ENCODE data around the gene GALP. TPM values are rescaled to one million over a fixed set of nuclear protein-coding genes. Genes with fewer than 3 reads are reported as not detected.

The GALP gene
- total RNA-seq, 1 experiment from 2014 or later = not detected

DNA sequence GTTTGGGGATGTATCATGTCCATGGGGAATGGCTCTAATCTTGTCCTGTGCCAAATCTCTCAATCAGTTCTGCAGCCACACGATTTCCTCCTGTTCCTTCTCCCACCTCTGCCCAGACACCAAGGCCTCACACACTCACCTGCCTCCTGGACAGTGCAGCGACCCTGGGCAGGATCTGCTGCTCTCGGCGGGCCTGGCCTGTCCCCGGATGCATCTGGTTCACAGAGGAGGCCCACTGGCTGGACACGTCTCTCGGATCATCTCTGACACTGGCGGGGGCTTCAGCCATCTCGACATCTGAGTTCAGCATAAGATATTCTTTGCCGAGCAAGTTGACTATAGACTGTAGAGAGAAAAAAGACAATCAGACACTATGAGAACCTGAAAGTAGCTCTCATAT is 15.9 kb downstream of the GALP start:
- no peak overlapping the region for H3K27ac Mint-ChIP-seq
- H4K20me1 ChIP-seq (ENCODE audit: control insufficient read depth, insufficient read depth, insufficient read length) = no peaks in the 10 kb centered on the region
- no peak overlapping the region for H2BK12ac ChIP-seq (ENCODE audit: insufficient read length, low read depth, low read length)
- no peak overlapping the region for H2BK15ac ChIP-seq (ENCODE audit: low read depth, low read length)
- H3K79me1 ChIP-seq (ENCODE audit: insufficient read depth, low read depth, low read length, poor library complexity, severe bottlenecking) = no peaks in the 10 kb centered on the region
- no peak overlapping the region for H3K23ac ChIP-seq (ENCODE audit: insufficient read length, low read depth, low read length)
- H3K9me3 ChIP-seq (ENCODE audit: control insufficient read depth, low read depth, low read length) = no peaks in the 10 kb centered on the region
- no peak overlapping the region for H3K9ac ChIP-seq (ENCODE audit: extremely low read depth, insufficient read length, low read length)
- no peak overlapping the region for H2BK5ac ChIP-seq (ENCODE audit: insufficient read length, low read length)
- no peak overlapping the region for H2AFZ ChIP-seq (ENCODE audit: low read length)
- H3K27me3 ChIP-seq (ENCODE audit: insufficient read depth, low read length) = no peaks in the 10 kb centered on the region
- no peak overlapping the region for H2BK20ac ChIP-seq (ENCODE audit: low read depth, low read length, poor library complexity, severe bottlenecking)
- H3K27me3 Mint-ChIP-seq (ENCODE audit: low read depth) = peaks cover 12% of the 10 kb centered on the region
- H2BK120ac ChIP-seq (ENCODE audit: low read depth, low read length, poor library complexity, severe bottlenecking) = no peak overlapping the region
- no peaks in the 10 kb centered on the region for H3K4me1 ChIP-seq (ENCODE audit: insufficient read depth, low read length)
- no peaks in the 10 kb centered on the region for H3K36me3 Mint-ChIP-seq (ENCODE audit: insufficient read depth in 1 of 3, low read depth in 3 of 3)
- no peaks in the 10 kb centered on the region for H3K23me2 ChIP-seq (ENCODE audit: insufficient read length, low read depth, low read length, poor library complexity, severe bottlenecking)
- H3K4me1 Mint-ChIP-seq = no peaks in the 10 kb centered on the region
- no peak overlapping the region for H3T11ph ChIP-seq (ENCODE audit: low read length)
- H2AK5ac ChIP-seq (ENCODE audit: insufficient read length, low read length) = no peak overlapping the region
- H3K14ac ChIP-seq (ENCODE audit: insufficient read depth, low read length) = no peak overlapping the region
- H3K9me3 Mint-ChIP-seq = peaks cover 0 to 43% of the 10 kb centered on the region in 2 experiments; a peak in 2 of 5 replicates
- H3K79me2 ChIP-seq (ENCODE audit: insufficient read depth, low read length) = no peaks in the 10 kb centered on the region
- DNase-seq = no peak
- no peak overlapping the region for H4K5ac ChIP-seq (ENCODE audit: insufficient read length, low read depth, low read length)
- H4K8ac ChIP-seq (replicated peaks; ENCODE audit: insufficient read length, low read depth, low read length) = no peak overlapping the region
- no peak overlapping the region for H3K4me3 Mint-ChIP-seq
- H3K4ac ChIP-seq (ENCODE audit: low read depth, low read length) = no peak overlapping the region
- TF ChIP-seq, protein P1, sequence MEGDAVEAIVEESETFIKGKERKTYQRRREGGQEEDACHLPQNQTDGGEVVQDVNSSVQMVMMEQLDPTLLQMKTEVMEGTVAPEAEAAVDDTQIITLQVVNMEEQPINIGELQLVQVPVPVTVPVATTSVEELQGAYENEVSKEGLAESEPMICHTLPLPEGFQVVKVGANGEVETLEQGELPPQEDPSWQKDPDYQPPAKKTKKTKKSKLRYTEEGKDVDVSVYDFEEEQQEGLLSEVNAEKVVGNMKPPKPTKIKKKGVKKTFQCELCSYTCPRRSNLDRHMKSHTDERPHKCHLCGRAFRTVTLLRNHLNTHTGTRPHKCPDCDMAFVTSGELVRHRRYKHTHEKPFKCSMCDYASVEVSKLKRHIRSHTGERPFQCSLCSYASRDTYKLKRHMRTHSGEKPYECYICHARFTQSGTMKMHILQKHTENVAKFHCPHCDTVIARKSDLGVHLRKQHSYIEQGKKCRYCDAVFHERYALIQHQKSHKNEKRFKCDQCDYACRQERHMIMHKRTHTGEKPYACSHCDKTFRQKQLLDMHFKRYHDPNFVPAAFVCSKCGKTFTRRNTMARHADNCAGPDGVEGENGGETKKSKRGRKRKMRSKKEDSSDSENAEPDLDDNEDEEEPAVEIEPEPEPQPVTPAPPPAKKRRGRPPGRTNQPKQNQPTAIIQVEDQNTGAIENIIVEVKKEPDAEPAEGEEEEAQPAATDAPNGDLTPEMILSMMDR (conservative IDR thresholded peaks at IDR 0.05) = no peak
- H3K27ac ChIP-seq (ENCODE audit: insufficient read length, low read depth, low read length) = no peak overlapping the region
- no peak overlapping the region for H4K91ac ChIP-seq (ENCODE audit: insufficient read length, low read depth, low read length)
- no peak overlapping the region for H3K18ac ChIP-seq (ENCODE audit: insufficient read length, low read depth, low read length)
- no peak overlapping the region for H3K4me2 ChIP-seq (ENCODE audit: insufficient read depth, insufficient read length, low read length)
- no peak overlapping the region for H3K56ac ChIP-seq (ENCODE audit: insufficient read length, low read depth, low read length)
- WGBS (ENCODE audit: extremely low coverage, insufficient read length, low lambda C conversion rate) = no CpG with 5 or more reads among the region's 10 CpGs

Data from H9 (cell line).